IMR-90 (cell line): ENCODE results near the gene KIAA0408. TPM values are rescaled to one million over a fixed set of nuclear protein-coding genes. Genes with fewer than 3 reads are reported as not detected.

Experiments
- ATAC-seq: fragments of 200-7000 bp; cut with Tn5 transposase; 2 replicates; pipeline ENCODE4 v1.9.1; 2020; ENCODE audit warnings: low read depth, mild to moderate bottlenecking, moderate library complexity
- BruUV-seq: library from RNA; stranded (reverse); fragments of 400-500 nt; replicated peaks from 2 replicates; lab custom pipeline; 2021; lab: Mats Ljungman, UMichigan
- CTCF ChIA-PET: fragments of 300-600 bp; formaldehyde crosslinking; extraction: SDS; loops from one replicate; lab custom pipeline; 2021; ENCODE audit warnings: antibody characterized with exemption; lab: Yijun Ruan, JAX
- POLR2A ChIA-PET: fragments of 300-600 bp; sonication (Branson Sonifier 250); formaldehyde crosslinking; loops from one replicate; lab custom pipeline; 2022; ENCODE audit warnings: antibody characterized with exemption; ENCODE audit not compliant: unreplicated experiment; lab: Charles Lee
- DNase-seq: peaks from one replicate; pipeline ENCODE4 v3.0.0; 2013
- H2AFZ ChIP-seq: replicated peaks from 2 replicates; pipeline ENCODE3; 2013; ENCODE audit warnings: low read length, mild to moderate bottlenecking; ENCODE audit not compliant: poor library complexity
- H2AK5ac ChIP-seq: 2 replicates; pipeline ENCODE4 v1.6.1; 2013; ENCODE audit warnings: low read depth, low read length, inconsistent platforms
- H2AK9ac ChIP-seq: replicated peaks from 2 replicates; pipeline ENCODE3; 2013; ENCODE audit warnings: mild to moderate bottlenecking, low read depth, low read length, moderate library complexity; ENCODE audit not compliant: poor library complexity
- H2BK120ac ChIP-seq: 2 replicates; pipeline ENCODE4 v1.6.1; 2013; ENCODE audit warnings: low read depth, low read length, inconsistent platforms
- H2BK15ac ChIP-seq: 3 replicates; pipeline ENCODE4 v1.6.1; 2013; ENCODE audit warnings: low read depth, low read length, inconsistent platforms
- H2BK20ac ChIP-seq: 2 replicates; pipeline ENCODE4 v1.6.1; 2013; ENCODE audit warnings: low read depth, mild to moderate bottlenecking, inconsistent platforms, low read length, moderate library complexity
- H2BK5ac ChIP-seq: 2 replicates; pipeline ENCODE4 v1.6.1; 2013; ENCODE audit warnings: mild to moderate bottlenecking, low read depth, low read length, inconsistent platforms; ENCODE audit not compliant: poor library complexity, severe bottlenecking
- H3K14ac ChIP-seq: replicated peaks from 2 replicates; pipeline ENCODE4 v1.6.1; 2013; ENCODE audit warnings: low read depth, low read length, inconsistent platforms
- H3K18ac ChIP-seq: 2 replicates; pipeline ENCODE4 v1.6.1; 2013; ENCODE audit warnings: low read depth, low read length, control low read depth
- H3K23ac ChIP-seq: 2 replicates; pipeline ENCODE4 v1.6.1; 2013; ENCODE audit warnings: low read depth, low read length, inconsistent platforms
- H3K27ac ChIP-seq: 2 replicates; pipeline ENCODE4 v1.5.1; 2013; ENCODE audit warnings: mild to moderate bottlenecking, control low read depth, low read length; ENCODE audit not compliant: insufficient read depth
- H3K27me3 ChIP-seq: 2 replicates; pipeline ENCODE4 v1.6.1; 2013; ENCODE audit warnings: low read length; ENCODE audit not compliant: control insufficient read depth, insufficient read depth
- H3K36me3 ChIP-seq: 2 replicates; pipeline ENCODE4 v1.6.1; 2013; ENCODE audit warnings: low read length, mixed read lengths; ENCODE audit not compliant: control insufficient read depth, insufficient read depth
- H3K4ac ChIP-seq: 2 replicates; pipeline ENCODE4 v1.6.1; 2013; ENCODE audit warnings: low read depth, low read length, inconsistent platforms
- H3K4me1 ChIP-seq: 2 replicates; pipeline ENCODE4 v1.6.1; 2013; ENCODE audit warnings: low read length, mixed read lengths; ENCODE audit not compliant: control insufficient read depth, insufficient read depth
- H3K4me2 ChIP-seq: 2 replicates; pipeline ENCODE4 v1.6.1; 2013; ENCODE audit warnings: low read depth, mild to moderate bottlenecking, control low read depth, low read length, moderate library complexity
- H3K4me3 ChIP-seq: 2 replicates; pipeline ENCODE4 v1.5.1; 2013; ENCODE audit warnings: low read depth, mild to moderate bottlenecking, control low read depth, low read length, moderate library complexity; ENCODE audit not compliant: insufficient read depth
- H3K56ac ChIP-seq: 2 replicates; pipeline ENCODE4 v1.6.1; 2013; ENCODE audit warnings: low read length, inconsistent platforms; ENCODE audit not compliant: insufficient read depth; ENCODE audit errors: extremely low read depth
- H3K79me1 ChIP-seq, 2 experiments: 2 replicates each; pipeline ENCODE4 v1.6.1; 2013; ENCODE audit warnings: low read length in 2 of 2, inconsistent platforms in 1 of 2, low read depth in 1 of 2
- H3K9ac ChIP-seq: 2 replicates; pipeline ENCODE4 v1.6.1; 2013; ENCODE audit warnings: low read depth, low read length, control low read depth
- H3K9me1 ChIP-seq: 2 replicates; pipeline ENCODE4 v1.6.1; 2013; ENCODE audit warnings: low read length, inconsistent platforms; ENCODE audit not compliant: insufficient read depth
- H3K9me3 ChIP-seq: 2 replicates; pipeline ENCODE4 v1.6.1; 2013; ENCODE audit warnings: low read length; ENCODE audit not compliant: control insufficient read depth, insufficient read depth
- H4K20me1 ChIP-seq: 2 replicates; pipeline ENCODE4 v1.6.1; 2013; ENCODE audit warnings: low read length, inconsistent platforms; ENCODE audit not compliant: insufficient read depth
- H4K5ac ChIP-seq: 2 replicates; pipeline ENCODE4 v1.6.1; 2013; ENCODE audit warnings: mild to moderate bottlenecking, low read depth, low read length, control low read depth
- H4K8ac ChIP-seq, 2 experiments: 2 replicates each; pipeline ENCODE4 v1.6.1; 2013; ENCODE audit warnings: low read depth in 2 of 2, low read length in 2 of 2, control low read depth in 1 of 2, inconsistent platforms in 1 of 2
- H4K91ac ChIP-seq: 2 replicates; pipeline ENCODE4 v1.6.1; 2013; ENCODE audit warnings: low read depth, low read length, inconsistent platforms; ENCODE audit not compliant: insufficient read depth
- CEBPB ChIP-seq: IDR thresholded peaks from 2 replicates; pipeline ENCODE4 v1.6.1; 2012; ENCODE audit warnings: low read depth, low read length, improper control_type of control experiment
- CHD1 ChIP-seq: IDR thresholded peaks from 2 replicates; pipeline ENCODE4 v1.6.1; 2012; ENCODE audit warnings: low read depth, low read length, improper control_type of control experiment
- CTCF ChIP-seq: conservative IDR thresholded peaks from 2 replicates; pipeline ENCODE4 v1.5.1; 2012; ENCODE audit warnings: mild to moderate bottlenecking, low read depth, low read length, improper control_type of control experiment
- ELK1 ChIP-seq: fragments of 150-350 bp; IDR thresholded peaks from 2 replicates; pipeline ENCODE4 v1.6.1; 2016; ENCODE audit warnings: low read depth, mild to moderate bottlenecking, low read length, moderate library complexity, borderline replicate concordance
- FOS ChIP-seq: fragments of 150-350 bp; IDR thresholded peaks from 2 replicates; pipeline ENCODE4 v1.6.1; 2016; ENCODE audit warnings: low read depth, low read length
- MAFK ChIP-seq: IDR thresholded peaks from 2 replicates; pipeline ENCODE4 v1.6.1; 2012; ENCODE audit warnings: low read depth, low read length, improper control_type of control experiment
- MAZ ChIP-seq: IDR thresholded peaks from 2 replicates; pipeline ENCODE4 v1.6.1; 2012; ENCODE audit warnings: low read depth, mild to moderate bottlenecking, low read length, improper control_type of control experiment, moderate library complexity, borderline replicate concordance
- MXI1 ChIP-seq: IDR thresholded peaks from 2 replicates; pipeline ENCODE4 v1.6.1; 2012; ENCODE audit warnings: low read depth, mild to moderate bottlenecking, low read length, moderate library complexity, borderline replicate concordance
- POLR2A ChIP-seq: IDR thresholded peaks from 2 replicates; pipeline ENCODE4 v1.6.1; 2012; ENCODE audit warnings: mild to moderate bottlenecking, low read depth, low read length
- RAD21 ChIP-seq: IDR thresholded peaks from 2 replicates; pipeline ENCODE4 v1.6.1; 2012; ENCODE audit warnings: low read length, improper control_type of control experiment
- RFX5 ChIP-seq: IDR thresholded peaks from 2 replicates; pipeline ENCODE4 v1.8.0; 2012; ENCODE audit warnings: low read depth, mild to moderate bottlenecking, low read length, moderate library complexity
- SMC3 ChIP-seq: fragments of 150-350 bp; IDR thresholded peaks from 2 replicates; pipeline ENCODE4 v1.6.1; 2016; ENCODE audit warnings: low read depth, mild to moderate bottlenecking, antibody characterized with exemption, low read length, moderate library complexity
- USF2 ChIP-seq: fragments of 150-350 bp; IDR thresholded peaks from 2 replicates; pipeline ENCODE4 v1.6.1; 2017; ENCODE audit warnings: mild to moderate bottlenecking, antibody characterized with exemption, low read length, low read depth
- WGBS, 2 experiments: methylation state at CpG; one replicate each; pipeline versions ENCODE4 v1.1.5 to v1.1.7; 2013; ENCODE audit warnings: missing lambda C conversion rate in 2 of 2; ENCODE audit not compliant: insufficient read length in 1 of 2; ENCODE audit errors: extremely low coverage in 2 of 2; 5-methylcytosine and 5-hydroxymethylcytosine counted together
- dilution Hi-C: fragments of 300-500 bp; cut with HindIII; formaldehyde crosslinking; loops from one replicate; pipeline ENCODE4 v1.14.3; 2018; ENCODE audit warnings: low sequenced_read_pairs; ENCODE audit not compliant: unreplicated experiment
- in situ Hi-C: fragments of 300-500 bp; cut with MboI; formaldehyde crosslinking; loops from 3 replicates; pipeline ENCODE4 v1.14.3; 2019; ENCODE audit warnings: low sequenced_read_pairs, inconsistent platforms, mixed read lengths
- intact Hi-C: fragments of 100-400 bp; cut with micrococcal nuclease; formaldehyde crosslinking; loops from 2 replicates; pipeline ENCODE4 v1.10.0; 2022
- polyA plus RNA-seq, 3 experiments: library from polyadenylated mRNA; depleted of rRNA; stranded (reverse); fragments of >200 nt; gene quantifications; 2 replicates each; pipeline ENCODE4 v1.2.3, GENCODE V29; 2012; ENCODE audit warnings: low replicate concordance in 1 of 3
- total RNA-seq: library from RNA; depleted of rRNA; stranded (reverse); fragments of >200 nt; gene quantifications from 2 replicates; pipeline ENCODE4 v1.2.3, GENCODE V29; 2012

KIAA0408 gene
- total and polyA plus RNA-seq, 2 of the 4 experiments (the other 2 are of a cell fraction) = 0.90 to 2.9 TPM

- ChIA-PET CTCF (interaction anchor here (0.6 to 0.7 kb wide), 3 partner anchors 10 to 655 kb away, joined by 3 to 4 read pairs (median 3); no protein-coding TSS in a partner anchor), POLR2A (no interaction called here)
- Histone ChIP-seq H3K9me1 (no peaks in the 10 kb centered on the region; the same call in 1 of the 2 replicates), H2BK15ac (0 out of 3 replicates have a peak overlapping the region, but pooled peaks have one; percentile 1), H3K4me3 (no peak overlapping the region), H4K8ac (peak overlapping the region in 1 of 2 experiments; percentile 62; a peak in 2 of 4 replicates), H3K4me1 (peaks cover 3% of the 10 kb centered on the region; the same call in 1 of the 2 replicates), H3K56ac (no peak overlapping the region), H3K9me3 (no peaks in the 10 kb centered on the region), H3K36me3 (no peaks in the 10 kb centered on the region), H2AK5ac (peak overlapping the region; percentile 38; the same call in 1 of the 2 replicates), H3K79me1 (no peaks in the 10 kb centered on the region; a peak in 1 of 4 replicates), H3K18ac (no peak overlapping the region; the same call in 1 of the 2 replicates), H4K5ac (0 out of 2 replicates have a peak overlapping the region, but pooled peaks have one; percentile 54), H2AK9ac (peak overlapping the region; percentile 46), H3K14ac (peak overlapping the region; percentile 51; the same call in 1 of the 2 replicates), H2BK20ac (peak overlapping the region; percentile 89), H3K27me3 (no peaks in the 10 kb centered on the region), H3K9ac (no peak overlapping the region), H3K4me2 (peak overlapping the region; percentile 44; the same call in 1 of the 2 replicates), H2AFZ (peak overlapping the region; percentile 88), H3K23ac (0 out of 2 replicates have a peak overlapping the region, but pooled peaks have one; percentile 30), H4K91ac (peak overlapping the region; percentile 45; the same call in 1 of the 2 replicates), H4K20me1 (no peaks in the 10 kb centered on the region), H3K4ac (peak overlapping the region; percentile 73), H2BK5ac (peak overlapping the region; percentile 70), H2BK120ac (peak overlapping the region; percentile 82), H3K27ac (no peak overlapping the region)
- dilution Hi-C loops (no loop called here), in situ Hi-C loops (no loop called here), intact Hi-C loops (loop anchor here (1.0 kb wide), 2 partner anchors 78 to 118 kb away; no protein-coding TSS in a partner anchor)
- ATAC-seq (peak; percentile 98), DNase-seq (peak; percentile 97)
- BruUV-seq = no TSS peak
- TF ChIP-seq CTCF (peak; percentile 55), SMC3 (peak; percentile 33), POLR2A (no peak), RFX5 (no peak), ELK1 (no peak), FOS (peak; percentile 93), CHD1 (no peak), MAZ (no peak), CEBPB (no peak), USF2 (no peak), RAD21 (peak; percentile 53), MXI1 (no peak), MAFK (peak; percentile 71)
- WGBS, 2 experiments = no CpG with 5 or more reads among the region's 2 CpGs
Observed at GRCh38 chr6:127420556-127420955, 38.6 kb downstream of the KIAA0408 start.
